Stimulated activated CD8-positive, alpha-beta memory T cell treated with anti-CD3 and anti-CD28 coated beads, Interleukin-4, amount 100 ng/mL, for 48 hours (primary cell): ENCODE data around the gene SPATA13.
"Not testable (repeated sequence)": the region's sequence is repeated elsewhere in the genome, so short reads cannot be mapped to it uniquely, and the experiment has no call there.

ENCODE experiments used
- DNase-seq: peaks from one replicate; pipeline ENCODE4 v3.0.0-alpha.2; 2020

SPATA13 gene

GRCh38 chr13:24202215-24202614 is 41.7 kb downstream of the SPATA13 start:
- no peak for DNase-seq

GRCh38 chr13:24203273-24203672 is 42.8 kb downstream of the SPATA13 start:
- no peak for DNase-seq

- DNase-seq = no peak
Observed at GRCh38 chr13:24203811-24204210, 43.3 kb downstream of the SPATA13 start.

GRCh38 chr13:24205076-24205475 is 44.6 kb downstream of the SPATA13 start:
- not testable (repeated sequence) for DNase-seq

DNA sequence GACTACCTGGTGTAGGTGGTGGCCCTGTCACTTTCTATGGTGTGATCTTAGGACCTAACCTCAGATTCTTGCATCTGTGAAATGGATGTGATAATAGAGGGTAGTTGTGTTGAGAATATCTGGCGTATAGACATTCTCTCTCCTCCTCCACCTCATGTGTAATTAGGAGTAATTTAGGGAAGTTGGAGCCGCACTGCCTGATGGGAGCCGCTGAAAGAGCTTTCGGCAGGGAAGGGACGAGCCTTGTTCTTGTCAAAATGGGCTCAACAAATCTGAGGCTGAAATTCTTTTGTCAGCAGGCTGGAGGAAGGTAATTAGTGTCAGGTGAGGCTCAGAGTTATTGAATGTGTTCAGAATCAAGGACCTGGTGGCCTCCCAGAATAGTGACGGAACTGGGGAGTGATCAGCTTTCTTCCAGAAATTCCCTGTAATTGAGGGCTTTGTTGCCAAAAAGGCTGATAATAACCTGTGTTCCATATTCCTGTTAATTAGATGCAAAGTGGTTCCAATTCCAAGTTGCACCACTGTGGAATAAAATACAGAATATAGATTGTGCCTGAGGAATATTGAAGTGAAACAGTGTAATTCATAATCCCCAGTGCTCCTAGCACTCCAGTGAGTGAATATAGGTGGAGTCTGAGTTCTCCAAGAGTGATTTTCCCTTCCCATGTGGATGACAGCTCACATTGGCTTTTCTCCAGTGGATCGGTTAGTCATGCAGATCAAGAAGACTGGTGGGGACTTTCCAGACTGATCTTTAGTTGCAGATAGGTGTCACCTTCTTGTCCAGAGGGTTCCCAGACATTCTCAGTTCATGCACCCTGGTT is 47.5 kb downstream of the SPATA13 start:
- DNase-seq = no peak

- DNase-seq = no peak
Observed at GRCh38 chr13:24209138-24209537, 48.6 kb downstream of the SPATA13 start.

- no peak for DNase-seq
Observed at GRCh38 chr13:24212254-24212653, 51.7 kb downstream of the SPATA13 start.

GRCh38 chr13:24212674-24213073 is 52.2 kb downstream of the SPATA13 start:
- no peak for DNase-seq

- no peak for DNase-seq
Observed at GRCh38 chr13:24213932-24214331, 53.4 kb downstream of the SPATA13 start.

GRCh38 chr13:24214528-24214927 is 54.0 kb downstream of the SPATA13 start:
- no peak for DNase-seq

DNA sequence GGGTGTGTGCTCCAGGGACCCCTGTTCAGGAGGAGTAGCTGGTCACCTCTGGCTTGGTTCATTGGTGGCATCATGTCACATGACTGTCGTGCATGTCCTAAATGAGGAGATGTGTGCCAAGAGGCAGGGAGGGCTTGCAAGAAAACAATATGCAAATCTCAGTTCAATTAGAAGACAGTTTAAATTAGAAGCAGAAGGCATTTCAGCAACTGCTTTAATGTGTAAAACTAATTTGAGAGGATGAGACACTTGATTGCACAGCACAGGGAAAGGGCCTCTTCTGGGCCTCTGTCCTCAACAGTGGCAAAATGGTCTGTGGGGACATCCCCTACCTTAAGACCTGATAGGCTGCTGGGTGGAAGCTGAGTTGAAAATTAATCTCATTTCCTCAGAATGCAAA is 54.6 kb downstream of the SPATA13 start:
- no peak for DNase-seq

- DNase-seq = no peak
Observed at GRCh38 chr13:24215732-24216131, 55.2 kb downstream of the SPATA13 start.

- no peak for DNase-seq
Observed at GRCh38 chr13:24216176-24216575, 55.7 kb downstream of the SPATA13 start.

DNA sequence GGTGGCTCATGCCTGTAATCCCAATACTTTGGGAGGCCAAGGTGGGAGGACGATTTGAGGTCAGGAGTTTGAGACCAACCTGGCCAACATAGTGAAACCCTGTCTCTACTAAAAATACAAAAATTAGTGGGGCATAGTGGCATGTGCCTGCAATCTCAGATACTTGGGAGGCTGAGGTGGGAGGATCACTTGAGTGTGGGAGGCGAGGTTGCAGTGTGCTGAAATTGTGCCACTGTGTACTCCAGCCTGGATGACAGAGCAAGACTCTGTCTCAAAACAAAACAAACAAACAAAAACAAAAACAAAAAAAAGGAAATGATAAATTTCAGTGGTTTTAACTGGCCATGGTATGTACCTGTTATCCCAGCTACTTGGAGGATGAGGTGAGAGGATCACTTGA is 56.3 kb downstream of the SPATA13 start:
- not testable (repeated sequence) for DNase-seq

GRCh38 chr13:24217601-24218281 is 57.2 kb downstream of the SPATA13 start:
- DNase-seq = no peak

GRCh38 chr13:24218338-24218737 is 57.8 kb downstream of the SPATA13 start:
- DNase-seq = no peak

DNA sequence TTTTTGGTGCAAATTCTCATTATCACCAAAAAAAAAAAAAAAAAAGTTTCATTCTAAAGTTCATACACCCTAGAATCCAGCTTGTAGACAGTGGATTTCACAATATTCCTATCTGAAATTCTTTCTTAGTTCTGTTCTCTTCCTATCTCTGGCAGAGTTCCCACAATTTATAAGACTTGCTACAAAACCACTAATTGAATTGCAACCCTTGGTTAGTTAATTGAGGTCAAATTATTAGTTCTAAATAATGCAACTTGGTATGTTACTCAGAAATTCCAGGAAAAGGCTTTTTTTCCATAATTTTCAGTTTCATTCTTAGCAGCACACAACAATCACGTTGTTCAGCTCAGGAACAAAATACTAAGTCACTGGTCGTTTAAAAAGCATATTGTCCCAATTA is 58.5 kb downstream of the SPATA13 start:
- DNase-seq = no peak

DNA sequence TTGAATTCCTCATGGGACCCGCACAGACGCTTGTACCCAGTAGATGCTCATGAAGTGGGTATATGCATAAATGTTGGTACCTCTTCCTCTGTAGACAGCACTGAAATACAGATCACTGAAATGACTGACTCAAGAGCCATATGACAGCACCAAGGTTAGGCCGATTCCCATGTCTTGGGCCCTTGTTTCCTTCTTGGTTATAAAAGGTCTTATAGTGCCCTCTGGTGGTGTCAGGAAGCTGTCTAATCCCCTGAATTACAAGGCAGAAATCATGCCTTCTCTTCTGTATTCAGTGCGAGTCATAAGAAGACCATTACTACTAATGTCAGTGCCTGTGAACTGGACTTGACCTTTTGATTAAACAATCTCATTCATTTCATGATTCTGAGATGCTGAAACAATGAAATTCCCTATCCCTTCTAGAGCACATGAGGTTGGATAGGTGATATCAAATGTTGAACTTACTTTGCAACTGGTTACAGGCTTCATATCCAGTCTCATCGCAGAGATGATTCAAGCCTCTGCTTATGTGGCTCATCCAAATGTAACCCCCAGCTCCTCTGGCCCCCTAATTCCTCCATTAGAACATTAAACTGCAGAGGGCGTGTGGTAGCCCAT is 59.7 kb downstream of the SPATA13 start:
- DNase-seq = peak; percentile 52

DNA sequence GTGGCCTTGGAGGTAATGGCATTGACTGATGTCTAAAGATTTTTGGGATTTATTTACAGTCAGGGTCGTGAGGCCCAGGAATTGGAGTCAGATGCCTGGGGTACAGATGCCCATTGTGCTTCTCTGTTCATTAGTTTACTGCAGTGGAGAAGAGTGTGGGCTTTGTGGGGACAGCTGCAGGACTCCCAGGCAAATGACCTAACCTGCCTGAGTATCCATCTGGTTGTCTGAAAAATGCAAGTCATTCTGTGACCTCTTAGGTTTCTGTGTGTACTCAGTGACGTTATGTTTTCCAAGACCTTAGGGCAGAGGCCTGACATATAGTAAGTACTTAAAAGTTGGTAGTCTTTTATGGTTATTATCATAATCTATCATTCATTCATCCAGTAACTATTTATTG is 60.5 kb downstream of the SPATA13 start:
- DNase-seq = no peak

- DNase-seq = no peak
Observed at GRCh38 chr13:24222756-24223155, 62.2 kb downstream of the SPATA13 start.

DNA sequence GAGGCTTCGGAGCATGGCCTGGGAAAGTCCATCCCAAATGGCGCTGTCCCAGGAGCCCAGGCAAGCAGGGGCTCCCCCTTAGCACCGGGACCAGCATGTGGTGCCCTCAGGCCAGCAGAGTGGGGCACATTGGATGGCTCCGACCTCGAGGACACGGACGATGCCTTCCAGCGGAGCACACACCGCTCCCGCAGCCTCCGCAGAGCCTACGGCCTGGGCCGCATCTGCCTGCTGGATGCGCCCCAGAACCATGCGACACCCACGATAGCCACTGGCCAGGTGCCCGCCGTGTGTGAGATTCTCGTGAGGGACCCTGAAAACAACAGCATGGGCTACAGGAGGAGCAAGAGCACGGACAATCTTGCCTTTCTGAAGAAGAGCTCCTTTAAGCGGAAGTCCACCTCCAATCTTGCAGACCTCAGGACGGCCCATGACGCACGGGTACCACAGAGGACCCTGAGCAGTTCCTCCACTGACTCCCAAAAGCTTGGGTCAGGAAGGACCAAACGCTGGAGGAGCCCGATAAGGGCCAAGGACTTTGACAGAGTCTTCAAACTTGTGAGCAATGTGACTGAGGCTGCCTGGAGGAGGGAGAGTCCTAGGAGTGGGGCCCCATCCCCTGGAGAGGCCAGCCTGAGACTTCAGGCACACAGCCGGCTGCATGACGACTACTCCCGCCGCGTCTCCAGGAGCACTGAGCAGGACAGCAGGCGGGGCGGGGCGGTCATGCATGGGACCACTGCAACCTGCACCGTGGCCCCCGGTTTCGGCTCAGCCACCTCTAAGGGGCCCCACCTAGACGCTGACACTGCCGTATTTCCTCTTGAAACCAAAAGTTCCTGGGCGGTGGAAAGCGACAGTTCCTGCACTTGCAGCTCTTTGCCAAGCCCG is 63.1 kb downstream of the SPATA13 start:
- no peak for DNase-seq

GRCh38 chr13:24224232-24224680 is 63.7 kb downstream of the SPATA13 start:
- DNase-seq = no peak

DNA sequence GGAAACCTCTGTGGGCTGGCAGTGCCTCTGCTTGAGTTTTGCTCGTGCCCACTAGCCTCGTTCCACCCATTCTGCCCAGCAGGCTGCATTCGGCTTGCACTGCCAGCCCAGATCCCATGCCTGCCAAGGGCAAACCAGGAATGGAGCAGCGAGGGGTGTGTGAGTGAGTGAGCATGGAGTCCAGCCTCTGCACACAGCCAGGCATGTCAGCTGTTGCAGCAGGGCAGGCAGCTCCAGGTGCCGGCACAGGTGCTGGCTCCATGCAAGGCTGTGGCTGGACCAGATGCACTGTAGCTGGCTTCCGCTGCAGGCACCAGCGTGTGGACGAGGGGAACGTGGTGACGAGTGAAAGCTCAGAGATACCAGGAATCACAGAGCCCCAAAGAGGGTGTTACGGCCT is 64.5 kb downstream of the SPATA13 start:
- DNase-seq = no peak
